ENCODE data around the gene GABPB2.

The GABPB2 gene

GRCh38 chr1:151039521-151039920 is 31.0 kb upstream of the GABPB2 start:
- no peak for TF ChIP-seq CTCF (IDR thresholded peaks at IDR 0.05; ENCODE audit: extremely low read depth, missing control alignments)
- no peak for DNase-seq (ENCODE audit: low spot score)

GRCh38 chr1:151043163-151043562 is 27.4 kb upstream of the GABPB2 start:
- no peak for TF ChIP-seq CTCF (IDR thresholded peaks at IDR 0.05; ENCODE audit: extremely low read depth, missing control alignments)

GRCh38 chr1:151047591-151047924 is 23.0 kb upstream of the GABPB2 start, which contains the start of gene C1orf56:
C1orf56 (plus strand) TSS chr1:151047751; CDS start chr1:151047848, 97 bp downstream.
- peak; percentile 86 for DNase-seq (ENCODE audit: low spot score)

More at GRCh38 chr1:151043163-151043562, 27.4 kb upstream of the GABPB2 start:
- DNase-seq (ENCODE audit: low spot score), result no peak

GRCh38 chr1:151047925-151048644 is 22.5 kb upstream of the GABPB2 start:
- TF ChIP-seq CTCF (IDR thresholded peaks at IDR 0.05; ENCODE audit: extremely low read depth, missing control alignments), result peak; percentile 42
- peak; percentile 85 for DNase-seq (ENCODE audit: low spot score)

More at GRCh38 chr1:151047591-151047924, 23.0 kb upstream of the GABPB2 start, which contains the start of gene C1orf56:
- no peak for TF ChIP-seq CTCF (IDR thresholded peaks at IDR 0.05; ENCODE audit: extremely low read depth, missing control alignments)

GRCh38 chr1:151048645-151049032 is 21.9 kb upstream of the GABPB2 start:
- no peak for TF ChIP-seq CTCF (IDR thresholded peaks at IDR 0.05; ENCODE audit: extremely low read depth, missing control alignments)
- DNase-seq (ENCODE audit: low spot score), result no peak

GRCh38 chr1:151049458-151049857 is 21.1 kb upstream of the GABPB2 start:
- no peak for DNase-seq (ENCODE audit: low spot score)
- no peak for TF ChIP-seq CTCF (IDR thresholded peaks at IDR 0.05; ENCODE audit: extremely low read depth, missing control alignments)

- TF ChIP-seq CTCF (IDR thresholded peaks at IDR 0.05; ENCODE audit: extremely low read depth, missing control alignments), result no peak
- DNase-seq (ENCODE audit: low spot score), result no peak
These were observed 20.4 kb upstream of the GABPB2 start for GRCh38 chr1:151050051-151050688.
